HepG2 (cell line): ENCODE measurements around the gene HMGN5.

Experiments used
- CEBPB ChIP-seq: IDR thresholded peaks from 2 replicates; pipeline ENCODE4 v1.6.1; 2011; ENCODE audit warnings: low read depth, low read length, improper control_type of control experiment, borderline replicate concordance
- EZH2 ChIP-seq: conservative IDR thresholded peaks from 2 replicates; pipeline ENCODE4 v1.6.1; 2012; ENCODE audit warnings: mild to moderate bottlenecking, low read depth, low read length, moderate library complexity
- NFYB ChIP-seq: sonication (generic); formaldehyde crosslinking; IDR thresholded peaks from 2 replicates; pipeline ENCODE4 v1.4.0; 2020; ENCODE audit warnings: missing genetic modification reagents
- POLR2A ChIP-seq, 2 experiments: IDR thresholded peaks; 2 replicates each; pipeline ENCODE4 v1.6.1; 2011; ENCODE audit warnings: low read depth in 2 of 2, low read length in 2 of 2, mild to moderate bottlenecking in 1 of 2, moderate library complexity in 1 of 2; ENCODE audit not compliant: insufficient read depth in 1 of 2
- SNRNP70 ChIP-seq: fragments of 200-400 bp; formaldehyde crosslinking; IDR thresholded peaks from 2 replicates; pipeline ENCODE4 v1.6.1; 2017; ENCODE audit warnings: mild to moderate bottlenecking, low read depth, low read length, moderate library complexity
- ZNF235 ChIP-seq: sonication (generic); formaldehyde crosslinking; IDR thresholded peaks from 2 replicates; pipeline ENCODE4 v1.8.1; 2023; ENCODE audit warnings: mild to moderate bottlenecking, missing genetic modification reagents, borderline replicate concordance
- ZNF282 ChIP-seq: fragments of 450-650 bp; IDR thresholded peaks from 2 replicates; pipeline ENCODE4 v1.6.1; 2018; ENCODE audit not compliant: partially characterized antibody
- ZSCAN20 ChIP-seq: sonication (generic); formaldehyde crosslinking; IDR thresholded peaks from 2 replicates; pipeline ENCODE4 v1.4.0; 2020; ENCODE audit warnings: missing genetic modification reagents, mild to moderate bottlenecking, borderline replicate concordance

DNA sequence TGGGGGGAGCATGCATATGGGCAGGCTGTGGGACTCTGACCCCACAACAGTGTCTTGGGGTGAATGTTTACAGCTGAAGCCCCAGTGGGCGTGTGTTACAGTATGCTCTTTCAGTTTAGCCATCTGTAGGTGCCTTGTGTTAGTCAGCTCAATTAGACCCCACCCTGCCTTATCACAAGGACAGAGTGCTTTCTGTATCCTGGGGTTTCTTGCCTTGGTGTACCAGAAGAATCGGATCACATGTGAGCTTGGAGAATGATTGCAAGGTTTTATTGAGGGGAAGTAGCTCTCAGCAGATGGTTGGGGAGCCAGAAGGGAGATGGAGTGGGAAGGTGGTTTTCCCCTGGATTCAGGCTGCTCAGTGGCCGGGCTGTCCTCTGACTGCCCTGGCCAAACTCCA lies 27.5 kb upstream of the HMGN5 start:
- TF ChIP-seq CEBPB (no peak), EZH2 (no peak), NFYB (CRISPR knock-in tag) (no peak), ZNF282 (no peak), ZSCAN20 (CRISPR knock-in tag) (no peak), SNRNP70 (no peak), POLR2A (IDR thresholded peaks at IDR 0.05; ENCODE audit: insufficient read depth in 1 of 2, low read depth in 2 of 2, low read length in 2 of 2) (no peak), ZNF235 (CRISPR knock-in tag) (no peak)
